Neural cell (in vitro differentiated cells): ENCODE data around the gene PNCK. TPM values are rescaled to one million over a fixed set of nuclear protein-coding genes. Genes with fewer than 3 reads are reported as not detected.

Source experiments
- H2AFZ ChIP-seq: fragments of 200-600, 300-800 bp; sonication (generic), shearing (Covaris generic); 2 replicates; pipeline ENCODE4 v1.6.0; 2014; ENCODE audit warnings: low read depth, mild to moderate bottlenecking, antibody characterized with exemption, low read length, moderate library complexity
- H3F3A ChIP-seq: fragments of 200-600 bp; shearing (Covaris generic); 2 replicates; pipeline ENCODE4 v1.6.1; 2016; ENCODE audit warnings: mild to moderate bottlenecking, moderate library complexity, mixed read lengths, antibody characterized with exemption, low read length; ENCODE audit not compliant: insufficient read depth, poor library complexity, severe bottlenecking
- H3K27ac ChIP-seq: fragments of 200-600, 300-800 bp; sonication (generic), shearing (Covaris generic); 2 replicates; pipeline ENCODE4 v1.5.1; 2014; ENCODE audit warnings: mild to moderate bottlenecking, low read length, moderate library complexity
- H3K27me3 ChIP-seq: fragments of 300-800, 200-600 bp; sonication (generic), shearing (Covaris generic); 2 replicates; pipeline ENCODE4 v1.6.0; 2014; ENCODE audit warnings: mild to moderate bottlenecking, low read depth, low read length, moderate library complexity; ENCODE audit not compliant: insufficient read depth
- H3K36me3 ChIP-seq: fragments of 300-800, 200-600 bp; sonication (generic), shearing (Covaris generic); 2 replicates; pipeline ENCODE4 v1.5.1; 2014; ENCODE audit warnings: mild to moderate bottlenecking, antibody characterized with exemption, low read length, moderate library complexity; ENCODE audit not compliant: insufficient read depth
- H3K4me2 ChIP-seq: fragments of 300-800, 200-600 bp; sonication (generic), shearing (Covaris generic); 2 replicates; pipeline ENCODE4 v1.6.0; 2014; ENCODE audit warnings: mild to moderate bottlenecking, low read length
- H3K4me3 ChIP-seq: fragments of 300-800, 200-600 bp; sonication (generic), shearing (Covaris generic); 2 replicates; pipeline ENCODE4 v1.5.1; 2014; ENCODE audit warnings: mild to moderate bottlenecking, low read length, moderate library complexity
- H3K79me2 ChIP-seq: fragments of 200-600 bp; shearing (Covaris generic); replicated peaks from 2 replicates; pipeline ENCODE4 v1.6.0; 2014; ENCODE audit warnings: mild to moderate bottlenecking, low read length, moderate library complexity; ENCODE audit not compliant: insufficient read depth
- H3K9ac ChIP-seq: fragments of 300-800, 200-600 bp; sonication (generic), shearing (Covaris generic); 2 replicates; pipeline ENCODE4 v1.6.1; 2016; ENCODE audit warnings: mild to moderate bottlenecking, low read length, mixed read lengths
- H3K9me2 ChIP-seq: fragments of 200-600 bp; shearing (Covaris generic); 2 replicates; pipeline ENCODE4 v1.6.1; 2016; ENCODE audit warnings: mild to moderate bottlenecking, low read length, mixed read lengths; ENCODE audit not compliant: insufficient read depth
- H3K9me3 ChIP-seq: fragments of 200-600, 300-800 bp; sonication (generic), shearing (Covaris generic); 2 replicates; pipeline ENCODE4 v1.6.1; 2016; ENCODE audit warnings: mild to moderate bottlenecking, mixed run types, low read length, moderate library complexity, mixed read lengths
- H4K20me1 ChIP-seq: fragments of 200-600 bp; shearing (Covaris generic); 2 replicates; pipeline ENCODE4 v1.6.1; 2016; ENCODE audit warnings: mild to moderate bottlenecking, mixed run types; ENCODE audit not compliant: insufficient read depth
- EP300 ChIP-seq: fragments of 450-650 bp; conservative IDR thresholded peaks from 2 replicates; pipeline ENCODE4 v1.6.1; 2014; ENCODE audit warnings: antibody characterized with exemption, mild to moderate bottlenecking, moderate library complexity; ENCODE audit not compliant: poor library complexity, severe bottlenecking
- EZH2 ChIP-seq: fragments of 200-600, 300-800 bp; shearing (Covaris generic), sonication (generic); IDR thresholded peaks from 2 replicates; pipeline ENCODE4 v1.6.1; 2014; ENCODE audit warnings: antibody characterized with exemption, low read length, borderline replicate concordance, mild to moderate bottlenecking; ENCODE audit not compliant: insufficient read depth, poor library complexity, severe bottlenecking
- MXI1 ChIP-seq: fragments of 450-650 bp; conservative IDR thresholded peaks from 2 replicates; pipeline ENCODE4 v1.6.1; 2014; ENCODE audit warnings: antibody characterized with exemption, mild to moderate bottlenecking; ENCODE audit not compliant: poor library complexity, severe bottlenecking
- POLR2AphosphoS5 ChIP-seq: IDR thresholded peaks from 2 replicates; pipeline ENCODE4 v1.6.1; 2012
- RAD21 ChIP-seq: fragments of 450-650 bp; conservative IDR thresholded peaks from 2 replicates; pipeline ENCODE4 v1.6.1; 2014; ENCODE audit warnings: antibody characterized with exemption, mild to moderate bottlenecking, moderate library complexity
- REST ChIP-seq: IDR thresholded peaks from 2 replicates; pipeline ENCODE4 v1.6.1; 2012; ENCODE audit warnings: borderline replicate concordance
- SMC3 ChIP-seq: fragments of 450-650 bp; conservative IDR thresholded peaks from 2 replicates; pipeline ENCODE4 v1.6.1; 2014; ENCODE audit warnings: antibody characterized with exemption, mild to moderate bottlenecking, moderate library complexity; ENCODE audit not compliant: poor library complexity
- TAF1 ChIP-seq: IDR thresholded peaks from 2 replicates; pipeline ENCODE4 v1.6.1; 2012; ENCODE audit warnings: low read depth
- polyA plus RNA-seq: library from polyadenylated mRNA; depleted of rRNA; stranded (reverse); fragments of >200 nt; gene quantifications from 2 replicates; pipeline ENCODE4 v1.2.3, GENCODE V29; 2014
- TF ChIP-seq, protein P1 (sequence below): fragments of 450-650 bp; IDR thresholded peaks from 2 replicates; pipeline ENCODE4 v1.5.1; 2014; ENCODE audit warnings: antibody characterized with exemption, mild to moderate bottlenecking, moderate library complexity; ENCODE audit not compliant: poor library complexity, severe bottlenecking

PNCK gene
- polyA plus RNA-seq, 1 donor from 2014 or later, result 9.5 TPM

- Histone ChIP-seq H3K27me3 (no peaks in the 10 kb centered on the region), H3K4me2 (no peak overlapping the region), H3K4me3 (no peak overlapping the region), H3K36me3 (no peaks in the 10 kb centered on the region), H2AFZ (no peak overlapping the region), H4K20me1 (no peaks in the 10 kb centered on the region), H3K9me3 (no peaks in the 10 kb centered on the region), H3K79me2 (no peaks in the 10 kb centered on the region), H3K27ac (no peak overlapping the region), H3F3A (no peaks in the 10 kb centered on the region), H3K9me2 (no peaks in the 10 kb centered on the region), H3K9ac (no peak overlapping the region)
- TF ChIP-seq RAD21, result no peak
- TF ChIP-seq EP300, result no peak
- TF ChIP-seq REST, result no peak
These were observed 38.2 kb downstream of the PNCK start for GRCh38 chrX:153635388-153635787.

- H3K27me3 ChIP-seq, result no peaks in the 10 kb centered on the region
- H3K9me3 ChIP-seq, result no peaks in the 10 kb centered on the region
- no peaks in the 10 kb centered on the region for H3K9me2 ChIP-seq
- H3K4me2 ChIP-seq, result no peak overlapping the region
- H2AFZ ChIP-seq, result no peak overlapping the region
- H3K9ac ChIP-seq, result no peak overlapping the region
- H3K27ac ChIP-seq, result no peak overlapping the region
- no peaks in the 10 kb centered on the region for H4K20me1 ChIP-seq
- TF ChIP-seq, protein P1, sequence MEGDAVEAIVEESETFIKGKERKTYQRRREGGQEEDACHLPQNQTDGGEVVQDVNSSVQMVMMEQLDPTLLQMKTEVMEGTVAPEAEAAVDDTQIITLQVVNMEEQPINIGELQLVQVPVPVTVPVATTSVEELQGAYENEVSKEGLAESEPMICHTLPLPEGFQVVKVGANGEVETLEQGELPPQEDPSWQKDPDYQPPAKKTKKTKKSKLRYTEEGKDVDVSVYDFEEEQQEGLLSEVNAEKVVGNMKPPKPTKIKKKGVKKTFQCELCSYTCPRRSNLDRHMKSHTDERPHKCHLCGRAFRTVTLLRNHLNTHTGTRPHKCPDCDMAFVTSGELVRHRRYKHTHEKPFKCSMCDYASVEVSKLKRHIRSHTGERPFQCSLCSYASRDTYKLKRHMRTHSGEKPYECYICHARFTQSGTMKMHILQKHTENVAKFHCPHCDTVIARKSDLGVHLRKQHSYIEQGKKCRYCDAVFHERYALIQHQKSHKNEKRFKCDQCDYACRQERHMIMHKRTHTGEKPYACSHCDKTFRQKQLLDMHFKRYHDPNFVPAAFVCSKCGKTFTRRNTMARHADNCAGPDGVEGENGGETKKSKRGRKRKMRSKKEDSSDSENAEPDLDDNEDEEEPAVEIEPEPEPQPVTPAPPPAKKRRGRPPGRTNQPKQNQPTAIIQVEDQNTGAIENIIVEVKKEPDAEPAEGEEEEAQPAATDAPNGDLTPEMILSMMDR, result no peak
- TF ChIP-seq TAF1, result no peak
- no peak for TF ChIP-seq POLR2AphosphoS5
- TF ChIP-seq SMC3, result no peak
- no peak for TF ChIP-seq EP300
- no peak for TF ChIP-seq EZH2
- no peak for TF ChIP-seq MXI1
- H3F3A ChIP-seq, result no peaks in the 10 kb centered on the region
- no peaks in the 10 kb centered on the region for H3K36me3 ChIP-seq
- H3K79me2 ChIP-seq, result no peaks in the 10 kb centered on the region
- no peak overlapping the region for H3K4me3 ChIP-seq
These were observed 38.8 kb downstream of the PNCK start for GRCh38 chrX:153634832-153635231.

- Histone ChIP-seq H2AFZ (no peak overlapping the region), H3K9ac (no peak overlapping the region), H3K27ac (no peak overlapping the region), H3K9me3 (no peaks in the 10 kb centered on the region), H3F3A (no peaks in the 10 kb centered on the region), H3K4me2 (no peak overlapping the region), H4K20me1 (no peaks in the 10 kb centered on the region), H3K4me3 (no peak overlapping the region), H3K27me3 (no peaks in the 10 kb centered on the region), H3K79me2 (no peaks in the 10 kb centered on the region), H3K9me2 (no peaks in the 10 kb centered on the region), H3K36me3 (no peaks in the 10 kb centered on the region)
- TF ChIP-seq MXI1, result no peak
- TF ChIP-seq REST, result no peak
- no peak for TF ChIP-seq EP300
- no peak for TF ChIP-seq SMC3
- TF ChIP-seq, protein P1, result no peak
- TF ChIP-seq POLR2AphosphoS5, result no peak
- no peak for TF ChIP-seq TAF1
- TF ChIP-seq RAD21, result no peak
- TF ChIP-seq EZH2, result no peak
These were observed 39.4 kb downstream of the PNCK start for GRCh38 chrX:153634236-153634635.
